ENCODE data around the gene RBSN. TPM values are rescaled to one million over a fixed set of nuclear protein-coding genes. Genes with fewer than 3 reads are reported as not detected.

Gene RBSN
- total RNA-seq, 4 donors from 2014 or later, result 17.2 to 94.9 (median 32.1) TPM

DNA sequence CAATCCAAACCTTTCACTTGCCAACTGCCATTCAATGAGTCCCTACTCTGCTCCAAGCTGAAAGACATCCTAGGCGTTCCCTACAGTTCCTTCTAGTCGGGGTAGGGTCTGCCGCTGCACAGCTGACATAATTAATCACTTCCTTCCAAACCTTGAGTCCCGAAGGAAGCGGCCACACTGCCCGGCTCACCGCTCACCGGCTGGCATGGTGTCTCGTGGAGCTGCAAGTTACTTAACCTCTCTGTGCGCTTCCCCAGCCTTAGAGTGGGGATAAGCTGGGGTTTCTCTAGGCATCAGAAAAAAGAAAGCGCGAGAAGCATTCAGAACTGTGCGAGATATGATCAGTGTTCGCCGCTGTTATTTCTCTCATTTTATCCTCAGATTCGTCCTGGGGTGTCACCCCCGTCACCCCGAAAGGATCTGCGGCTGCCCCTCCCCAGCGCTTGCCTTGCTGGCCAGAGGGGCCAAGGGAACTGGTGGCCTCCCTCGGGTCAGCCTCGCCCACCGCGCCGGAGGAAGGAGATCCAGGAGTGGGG lies 34.6 kb downstream of the RBSN start:
- peak in 2 of 3 donors; percentile 56 to 61 for DNase-seq
- peak overlapping the region; percentile 81 to 91 (median 86) for H3K27ac ChIP-seq

DNA sequence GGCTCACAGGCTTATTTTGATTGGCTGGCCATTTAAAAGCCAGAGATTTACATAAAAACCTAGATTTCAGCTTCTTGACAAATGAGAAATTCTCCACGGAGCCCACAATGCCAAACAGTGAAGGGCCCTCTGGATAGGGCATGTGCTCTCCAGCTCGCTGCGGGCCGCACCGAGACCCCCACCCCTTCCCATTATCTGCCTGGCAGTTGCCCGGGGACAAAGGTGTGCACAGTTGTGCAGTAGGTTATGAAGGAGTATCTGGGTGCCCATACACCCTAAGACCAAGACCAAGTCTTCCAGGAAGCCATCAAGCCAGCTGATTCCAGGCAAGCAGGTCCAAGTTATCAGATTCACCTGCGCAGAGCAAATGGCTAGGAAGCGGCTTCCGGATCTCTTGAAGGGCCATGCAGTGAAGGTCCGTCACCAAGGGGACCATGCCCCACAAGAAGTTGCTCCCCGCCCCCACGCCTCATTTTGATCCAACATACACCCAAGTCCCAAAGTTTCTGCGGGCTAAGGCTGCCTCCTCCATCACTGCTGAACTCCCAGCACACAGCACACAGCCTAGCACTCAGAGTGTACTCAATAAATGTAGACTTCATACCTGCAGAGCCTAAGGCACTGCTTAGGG lies 35.2 kb downstream of the RBSN start:
- Histone ChIP-seq H3K4me1 (peaks cover 0 to 14% (median 6%) of the 10 kb centered on the region in 4 donors), H3K9me3 (no peaks in the 10 kb centered on the region), H3K36me3 (peaks cover 0 to 8% (median 0%) of the 10 kb centered on the region in 3 donors), H3K27ac (peak overlapping the region; percentile 81 to 91 (median 86)), H3K27me3 (no peaks in the 10 kb centered on the region), H3K4me3 (peak overlapping the region; percentile 73 to 93 (median 82))
- DNase-seq, result no peak
- TF ChIP-seq POLR2A (IDR thresholded peaks at IDR 0.05), result no peak
- TF ChIP-seq, protein P1, sequence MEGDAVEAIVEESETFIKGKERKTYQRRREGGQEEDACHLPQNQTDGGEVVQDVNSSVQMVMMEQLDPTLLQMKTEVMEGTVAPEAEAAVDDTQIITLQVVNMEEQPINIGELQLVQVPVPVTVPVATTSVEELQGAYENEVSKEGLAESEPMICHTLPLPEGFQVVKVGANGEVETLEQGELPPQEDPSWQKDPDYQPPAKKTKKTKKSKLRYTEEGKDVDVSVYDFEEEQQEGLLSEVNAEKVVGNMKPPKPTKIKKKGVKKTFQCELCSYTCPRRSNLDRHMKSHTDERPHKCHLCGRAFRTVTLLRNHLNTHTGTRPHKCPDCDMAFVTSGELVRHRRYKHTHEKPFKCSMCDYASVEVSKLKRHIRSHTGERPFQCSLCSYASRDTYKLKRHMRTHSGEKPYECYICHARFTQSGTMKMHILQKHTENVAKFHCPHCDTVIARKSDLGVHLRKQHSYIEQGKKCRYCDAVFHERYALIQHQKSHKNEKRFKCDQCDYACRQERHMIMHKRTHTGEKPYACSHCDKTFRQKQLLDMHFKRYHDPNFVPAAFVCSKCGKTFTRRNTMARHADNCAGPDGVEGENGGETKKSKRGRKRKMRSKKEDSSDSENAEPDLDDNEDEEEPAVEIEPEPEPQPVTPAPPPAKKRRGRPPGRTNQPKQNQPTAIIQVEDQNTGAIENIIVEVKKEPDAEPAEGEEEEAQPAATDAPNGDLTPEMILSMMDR (IDR thresholded peaks at IDR 0.05), result no peak

More for the DNA sequence above, 34.6 kb downstream of the RBSN start:
- Histone ChIP-seq H3K4me1 (peaks cover 0 to 14% (median 6%) of the 10 kb centered on the region in 4 donors), H3K36me3 (peaks cover 0 to 2% (median 0%) of the 10 kb centered on the region in 3 donors), H3K9me3 (no peaks in the 10 kb centered on the region), H3K4me3 (peak overlapping the region; percentile 73 to 93 (median 82)), H3K27me3 (no peaks in the 10 kb centered on the region)
- TF ChIP-seq, protein P1 (IDR thresholded peaks at IDR 0.05), result no peak
- TF ChIP-seq POLR2A (IDR thresholded peaks at IDR 0.05), result no peak

DNA sequence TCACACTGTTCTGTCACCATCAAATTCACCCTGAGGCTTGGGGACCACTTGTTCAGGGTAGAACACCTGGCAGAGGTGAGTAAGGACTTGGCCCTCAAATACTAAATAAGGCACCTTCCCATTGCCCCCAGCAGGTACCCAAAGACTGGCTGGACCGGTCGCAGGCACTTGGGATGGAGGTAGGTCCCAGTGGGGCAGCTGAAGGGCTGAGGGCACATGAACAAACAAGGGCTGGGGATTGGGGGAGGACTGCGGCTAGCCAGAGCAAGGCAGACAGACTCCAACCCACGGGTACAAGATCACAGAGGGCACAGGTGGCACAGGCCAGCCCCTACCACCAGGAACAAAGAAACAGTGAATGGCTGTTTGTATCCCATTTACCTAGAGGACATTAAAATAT lies 35.7 kb downstream of the RBSN start:
- peaks cover 0 to 13% (median 0%) of the 10 kb centered on the region in 3 donors for H3K36me3 ChIP-seq
- peaks cover 0 to 14% (median 6%) of the 10 kb centered on the region in 4 donors for H3K4me1 ChIP-seq
- no peak for DNase-seq
- H3K27me3 ChIP-seq, result no peaks in the 10 kb centered on the region
- no peak for TF ChIP-seq POLR2A (IDR thresholded peaks at IDR 0.05)
- TF ChIP-seq, protein P1 (IDR thresholded peaks at IDR 0.05), result no peak
- peak overlapping the region in 2 of 4 donors; percentile 73 to 93 for H3K4me3 ChIP-seq
- no peaks in the 10 kb centered on the region for H3K9me3 ChIP-seq
- H3K27ac ChIP-seq, result peak overlapping the region in 2 of 4 donors; percentile 81 to 91

DNA sequence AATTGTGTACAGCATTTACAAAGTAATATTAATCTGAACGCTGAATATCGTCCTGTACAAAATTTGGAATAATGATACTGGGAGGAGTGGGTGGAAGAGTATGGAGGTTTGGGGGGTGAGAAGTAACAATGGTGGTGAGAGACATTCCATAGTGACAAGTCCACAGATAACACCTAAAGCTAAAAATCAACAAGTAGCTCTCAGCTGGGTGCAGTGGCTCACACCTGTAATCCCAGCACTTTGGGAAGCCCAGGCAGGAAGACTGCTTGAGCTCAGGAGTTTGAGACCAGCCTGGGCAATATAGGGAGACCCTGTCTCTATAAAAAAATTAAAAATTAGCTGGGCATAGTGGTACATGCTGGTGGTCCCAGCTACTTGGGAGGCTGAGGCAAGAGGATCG lies 38.9 kb downstream of the RBSN start:
- Histone ChIP-seq H3K9me3 (no peaks in the 10 kb centered on the region), H3K4me1 (peaks cover 0 to 14% (median 6%) of the 10 kb centered on the region in 4 donors), H3K36me3 (peaks cover 0 to 33% (median 0%) of the 10 kb centered on the region in 3 donors), H3K27ac (no peak overlapping the region), H3K27me3 (no peaks in the 10 kb centered on the region), H3K4me3 (no peak overlapping the region)
- TF ChIP-seq POLR2A (IDR thresholded peaks at IDR 0.05), result no peak
- TF ChIP-seq, protein P1 (IDR thresholded peaks at IDR 0.05), result no peak
- no peak for DNase-seq

DNA sequence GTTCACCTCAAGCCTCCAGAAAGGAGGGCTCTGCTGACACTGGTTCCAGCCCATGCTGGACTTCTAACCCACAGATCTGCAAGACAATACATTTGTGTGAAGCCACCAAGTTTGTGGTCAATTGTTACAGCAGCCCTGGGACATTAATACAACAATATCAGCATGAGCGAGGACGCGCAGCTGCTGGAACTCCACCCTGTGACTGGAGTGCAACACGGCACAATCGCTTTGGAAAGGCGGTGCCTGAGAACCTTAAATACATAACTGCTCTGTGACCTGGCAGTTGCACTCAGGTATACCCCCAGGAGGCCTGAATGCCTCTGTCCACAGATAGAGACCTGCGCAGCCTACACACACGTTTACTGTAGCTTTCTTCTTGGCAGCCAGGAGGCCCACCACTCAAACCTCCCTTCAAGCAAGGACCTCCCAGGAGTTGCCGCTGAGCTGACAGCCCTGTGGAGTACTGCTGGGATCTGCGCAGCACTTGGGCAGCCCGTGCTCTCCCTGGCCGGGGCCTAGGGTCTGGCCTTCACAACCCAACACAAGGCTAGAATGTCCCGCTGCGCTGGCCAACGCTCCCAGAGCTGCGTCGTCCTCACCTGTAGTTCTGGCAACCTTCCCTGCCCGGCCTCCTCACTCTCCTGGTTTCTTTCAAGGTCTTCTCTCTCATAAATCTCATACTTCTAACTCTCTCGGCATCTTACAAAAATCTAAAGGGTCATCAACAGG lies 42.1 kb downstream of the RBSN start:
- no peak overlapping the region for H3K27ac ChIP-seq
- H3K27me3 ChIP-seq, result no peaks in the 10 kb centered on the region
- H3K4me3 ChIP-seq, result no peak overlapping the region
- H3K4me1 ChIP-seq, result no peaks in the 10 kb centered on the region
- no peak for DNase-seq
- H3K36me3 ChIP-seq, result peaks cover 0 to 48% (median 0%) of the 10 kb centered on the region in 3 donors
- no peak for TF ChIP-seq POLR2A (IDR thresholded peaks at IDR 0.05)
- TF ChIP-seq, protein P1 (IDR thresholded peaks at IDR 0.05), result no peak
- H3K9me3 ChIP-seq, result no peaks in the 10 kb centered on the region

All from Peyer's patch (tissue), 4 donors.